GM21447 (cell line): ENCODE results near the gene MYO15B.
A peak's percentile ranks its signal among the peaks of the same experiment; 100 is the strongest.
"Not testable (repeated sequence)": the region's sequence is repeated elsewhere in the genome, so short reads cannot be mapped to it uniquely, and the experiment has no call there.

Experiments
- ATAC-seq: cut with Tn5 transposase; IDR thresholded peaks from one replicate; pipeline ENCODE4 v1.9.1; 2021; ENCODE audit not compliant: unreplicated experiment

MYO15B gene

GRCh38 chr17:75637143-75637538 lies 49.5 kb downstream of the MYO15B start:
- ATAC-seq, result no peak

- ATAC-seq, result no peak
Measured at GRCh38 chr17:75637551-75637950, 50.0 kb downstream of the MYO15B start.

- not testable (repeated sequence) for ATAC-seq
Measured at GRCh38 chr17:75638039-75638438, 50.4 kb downstream of the MYO15B start.

GRCh38 chr17:75638893-75639292 lies 51.3 kb downstream of the MYO15B start:
- no peak for ATAC-seq

- no peak for ATAC-seq
Measured at GRCh38 chr17:75639327-75639726, 51.7 kb downstream of the MYO15B start.

GRCh38 chr17:75639771-75640555 lies 52.4 kb downstream of the MYO15B start:
- no peak for ATAC-seq

GRCh38 chr17:75640556-75641119 lies 53.0 kb downstream of the MYO15B start:
- no peak for ATAC-seq

GRCh38 chr17:75641343-75641742 lies 53.7 kb downstream of the MYO15B start:
- no peak for ATAC-seq

- ATAC-seq, result no peak
Measured at GRCh38 chr17:75642182-75642783, 54.7 kb downstream of the MYO15B start.

- ATAC-seq, result no peak
Measured at GRCh38 chr17:75642784-75643642, 55.4 kb downstream of the MYO15B start.

GRCh38 chr17:75643643-75644017 lies 56.0 kb downstream of the MYO15B start:
- ATAC-seq, result no peak

- no peak for ATAC-seq
Measured at GRCh38 chr17:75645501-75645888, 57.9 kb downstream of the MYO15B start.

- peak; percentile 90 for ATAC-seq
Measured at GRCh38 chr17:75645889-75646637, 58.5 kb downstream of the MYO15B start.

GRCh38 chr17:75646638-75646992 lies 59.0 kb downstream of the MYO15B start:
- no peak for ATAC-seq

- no peak for ATAC-seq
Measured at GRCh38 chr17:75647061-75647460, 59.5 kb downstream of the MYO15B start.

- ATAC-seq, result no peak
Measured at GRCh38 chr17:75647921-75648320, 60.3 kb downstream of the MYO15B start.

- ATAC-seq, result no peak
Measured at GRCh38 chr17:75649687-75650086, 62.1 kb downstream of the MYO15B start.

GRCh38 chr17:75650874-75651273 lies 63.3 kb downstream of the MYO15B start:
- ATAC-seq, result no peak

- no peak for ATAC-seq
Measured at GRCh38 chr17:75652341-75652740, 64.7 kb downstream of the MYO15B start.

GRCh38 chr17:75652934-75653549 lies 65.4 kb downstream of the MYO15B start:
- no peak for ATAC-seq
